ENCODE results near the gene OST4.

Gene OST4

DNA sequence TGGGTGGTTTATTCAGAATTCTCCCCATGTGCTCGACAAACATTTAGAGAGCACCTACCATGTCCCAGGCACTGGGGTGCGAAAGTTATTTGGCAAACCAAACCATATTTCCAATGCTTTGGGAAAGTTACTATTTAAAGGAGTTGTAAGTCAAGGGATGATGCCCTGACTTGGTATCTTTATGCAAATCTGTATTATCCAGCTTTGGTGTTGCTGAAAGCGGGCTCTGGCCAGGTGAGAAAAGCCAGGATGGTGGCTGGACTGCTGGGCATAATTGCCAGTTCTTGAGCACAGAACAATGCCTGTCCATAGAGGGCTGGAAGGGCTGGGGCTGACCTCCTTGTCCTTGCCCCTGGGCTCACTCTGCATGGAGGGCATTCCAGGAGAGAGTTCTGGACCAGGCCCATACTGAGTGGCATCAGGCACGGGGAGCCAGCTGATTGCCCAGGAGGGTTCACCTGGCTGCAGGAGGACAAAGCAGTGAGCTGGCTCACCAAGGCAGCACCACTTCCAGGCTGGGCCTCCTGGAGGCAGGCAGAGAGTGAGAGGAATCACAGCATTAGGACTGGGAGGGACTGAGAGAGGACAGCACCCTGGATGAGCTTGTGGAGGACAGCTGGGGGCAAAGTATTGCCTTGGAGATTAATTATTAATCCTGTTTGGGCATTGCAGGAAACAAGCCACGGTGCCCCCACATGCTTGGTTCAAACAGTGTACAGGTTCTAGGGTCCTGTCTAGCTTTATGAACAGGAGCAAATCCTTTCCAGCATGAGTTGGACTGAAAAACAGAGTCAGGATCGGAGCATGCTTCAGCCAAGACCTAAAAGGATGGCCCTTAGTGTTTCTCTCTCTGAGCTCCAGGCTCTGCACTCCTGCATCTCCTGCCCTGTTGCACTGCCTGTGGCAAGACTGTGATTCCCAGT is 22.2 kb upstream of the OST4 start:
- no peak for DNase-seq (ENCODE audit: low spot score)

DNA sequence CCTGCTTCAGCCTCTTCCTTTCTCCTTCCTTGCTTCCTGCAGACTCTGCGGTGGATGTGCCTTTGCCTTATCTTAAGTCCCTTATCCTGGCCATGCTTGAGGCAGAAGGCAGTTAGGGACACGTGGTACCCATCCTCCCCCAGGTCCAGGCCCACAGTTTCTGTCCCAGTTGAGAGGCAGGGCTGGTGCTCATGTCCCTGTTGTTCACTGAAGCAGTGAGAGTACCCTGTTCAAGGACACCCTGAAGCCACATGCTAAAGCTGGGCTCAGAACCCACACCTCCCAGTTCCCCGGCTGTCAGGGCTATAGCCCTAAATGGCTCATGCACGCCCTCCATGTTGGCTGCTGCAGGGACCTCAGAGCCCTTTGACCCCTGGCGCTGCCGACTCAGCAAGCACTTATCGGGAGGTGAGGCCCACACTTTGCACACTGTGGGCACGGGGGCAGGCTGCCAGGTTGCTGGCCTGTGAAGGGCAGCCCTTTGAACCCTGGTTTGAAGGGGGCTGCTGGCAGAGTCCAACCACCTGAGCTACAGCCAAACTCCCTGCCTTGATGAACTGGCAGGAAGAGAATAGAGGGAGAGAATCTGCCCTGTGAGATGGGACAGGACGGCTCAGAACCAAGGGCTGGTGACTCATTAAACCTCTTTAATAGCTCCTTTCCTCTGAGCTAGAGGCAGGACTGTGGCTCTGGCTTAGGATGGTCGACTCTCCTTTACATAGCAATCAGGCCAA is 21.4 kb upstream of the OST4 start:
- no peak for DNase-seq (ENCODE audit: low spot score)

DNA sequence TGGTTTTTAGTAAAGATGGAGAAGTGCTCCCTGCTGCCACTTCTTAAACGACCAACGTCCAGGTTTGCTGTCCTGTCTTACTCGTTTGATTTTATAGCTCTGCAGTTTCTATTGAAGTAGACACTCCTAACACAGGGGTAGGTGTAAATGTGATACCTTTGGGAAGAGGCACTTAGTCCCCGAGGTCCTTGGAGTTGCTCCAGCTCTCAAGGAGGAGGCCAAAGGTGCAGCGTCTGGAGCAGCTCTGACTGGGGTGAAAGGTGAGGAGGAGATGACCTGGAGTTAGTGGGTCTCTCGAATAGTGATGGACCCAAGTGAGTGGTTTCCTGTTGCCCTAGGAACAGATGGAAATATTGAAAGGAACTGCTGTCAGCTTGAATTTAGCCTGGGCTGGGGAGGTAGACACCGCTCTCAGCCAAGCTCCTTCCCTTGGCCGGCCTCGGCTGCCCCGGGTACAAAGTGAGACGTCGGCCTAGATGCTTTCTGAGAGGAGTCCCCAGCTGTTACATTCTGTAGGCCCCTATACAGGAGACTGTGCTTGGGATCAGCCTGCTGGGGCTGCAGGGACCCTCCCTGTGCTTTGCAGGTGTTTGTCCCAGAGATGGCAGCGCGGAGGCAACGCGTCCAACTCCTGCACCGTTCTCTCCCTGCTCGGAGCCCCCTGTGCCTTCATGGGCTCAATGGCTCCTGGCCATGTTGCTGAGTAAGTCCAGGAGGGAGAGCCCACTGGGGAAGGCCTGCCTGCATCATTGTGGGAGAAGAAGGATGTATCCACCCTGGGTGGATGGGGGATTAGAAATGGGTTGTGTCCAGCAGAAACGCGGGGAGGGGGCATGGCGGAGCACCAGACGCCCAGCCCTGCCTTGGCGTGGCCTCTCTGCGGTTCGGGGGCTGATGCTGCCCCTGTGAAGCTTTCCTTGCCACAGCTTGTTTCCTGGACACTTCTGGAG is 20.6 kb upstream of the OST4 start:
- no peak for DNase-seq (ENCODE audit: low spot score)

DNA sequence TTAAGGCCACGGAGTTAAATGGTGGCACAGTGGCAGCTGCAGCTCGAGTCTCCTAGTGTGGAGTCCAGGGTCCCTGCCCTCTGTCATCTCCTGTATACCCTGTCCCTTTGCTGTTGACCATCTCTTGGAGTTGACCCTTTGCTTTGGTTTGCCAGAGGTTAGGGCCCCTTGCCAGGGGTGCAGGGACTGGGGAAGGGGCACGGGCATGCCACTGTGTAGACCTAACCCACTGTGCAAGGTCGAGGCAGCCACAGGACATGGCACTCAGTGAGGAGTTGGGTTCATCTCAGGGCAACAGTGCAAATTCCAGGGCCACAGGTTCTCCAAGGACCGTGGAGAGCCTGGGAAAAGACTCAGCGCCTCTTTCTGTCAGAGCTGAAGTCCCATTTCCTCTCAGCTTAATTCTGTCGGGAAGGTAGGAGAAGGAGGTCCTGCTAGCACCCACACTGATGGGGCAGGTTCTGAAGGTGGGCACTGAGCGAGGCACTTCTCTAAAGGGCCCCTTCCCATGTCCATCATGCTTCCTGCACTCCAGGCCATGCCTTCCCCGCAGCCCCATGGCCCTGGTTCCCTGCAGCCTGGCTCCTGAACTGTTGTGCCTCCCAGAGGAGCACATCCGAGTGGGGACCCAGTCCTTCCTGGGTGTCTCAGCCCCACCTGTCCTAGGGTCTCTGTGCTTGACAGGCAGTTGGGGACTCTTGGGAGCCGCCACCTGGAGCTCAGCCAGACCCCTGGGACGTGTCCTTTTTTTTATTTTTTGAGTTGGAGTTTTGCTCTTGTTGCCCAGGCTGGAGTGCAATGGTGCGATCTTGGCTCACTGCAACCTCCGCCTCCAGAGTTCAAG is 17.9 kb upstream of the OST4 start:
- DNase-seq (ENCODE audit: low spot score) = no peak

DNA sequence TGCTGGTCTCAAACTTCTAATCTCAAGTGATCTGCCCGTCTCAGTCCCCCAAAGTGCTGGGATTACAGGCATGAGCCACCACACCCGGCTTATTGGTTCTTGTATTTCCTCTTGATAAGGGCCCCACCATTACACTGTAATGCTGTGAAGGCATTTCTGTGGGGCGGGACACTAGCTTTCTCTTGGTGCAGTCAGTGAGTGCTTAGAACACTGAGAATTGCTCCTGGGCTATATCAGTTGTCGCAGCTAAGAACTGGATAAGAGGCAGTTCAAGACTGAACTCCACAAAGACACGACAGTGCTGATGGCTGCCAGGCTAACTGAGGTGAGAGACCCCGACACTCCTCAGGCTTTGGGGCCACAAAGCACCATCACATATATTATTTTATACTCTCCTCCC is 17.2 kb upstream of the OST4 start:
- DNase-seq (ENCODE audit: low spot score) = no peak

DNA sequence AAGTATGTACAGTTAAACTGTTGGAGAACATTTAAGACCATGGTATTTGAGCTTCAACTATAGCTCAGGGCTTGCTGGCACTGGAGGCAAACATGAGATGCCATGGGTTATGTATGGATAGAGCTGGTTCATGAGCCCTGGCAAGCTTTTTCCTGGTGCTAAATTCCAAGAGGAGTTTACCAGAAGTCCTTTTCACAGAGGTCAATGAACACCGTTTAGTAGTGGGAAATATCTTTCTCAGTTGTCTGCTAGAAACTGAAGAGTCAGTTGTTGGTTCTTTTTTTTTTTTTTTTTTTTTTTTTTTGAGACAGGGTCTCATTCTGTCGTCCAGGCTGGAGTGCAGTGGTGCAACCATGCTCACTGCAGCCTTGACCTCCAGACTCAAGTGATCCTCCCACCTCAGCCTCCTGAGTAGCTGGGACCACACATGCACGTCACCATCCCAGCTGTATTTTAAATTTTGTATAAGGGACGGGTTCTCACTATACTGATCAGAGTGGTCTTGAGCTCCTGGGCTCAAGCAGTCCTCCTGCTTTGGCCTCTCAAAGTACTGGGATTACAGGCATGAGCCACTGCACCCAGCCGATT is 16.5 kb upstream of the OST4 start:
- no peak for DNase-seq (ENCODE audit: low spot score)

DNA sequence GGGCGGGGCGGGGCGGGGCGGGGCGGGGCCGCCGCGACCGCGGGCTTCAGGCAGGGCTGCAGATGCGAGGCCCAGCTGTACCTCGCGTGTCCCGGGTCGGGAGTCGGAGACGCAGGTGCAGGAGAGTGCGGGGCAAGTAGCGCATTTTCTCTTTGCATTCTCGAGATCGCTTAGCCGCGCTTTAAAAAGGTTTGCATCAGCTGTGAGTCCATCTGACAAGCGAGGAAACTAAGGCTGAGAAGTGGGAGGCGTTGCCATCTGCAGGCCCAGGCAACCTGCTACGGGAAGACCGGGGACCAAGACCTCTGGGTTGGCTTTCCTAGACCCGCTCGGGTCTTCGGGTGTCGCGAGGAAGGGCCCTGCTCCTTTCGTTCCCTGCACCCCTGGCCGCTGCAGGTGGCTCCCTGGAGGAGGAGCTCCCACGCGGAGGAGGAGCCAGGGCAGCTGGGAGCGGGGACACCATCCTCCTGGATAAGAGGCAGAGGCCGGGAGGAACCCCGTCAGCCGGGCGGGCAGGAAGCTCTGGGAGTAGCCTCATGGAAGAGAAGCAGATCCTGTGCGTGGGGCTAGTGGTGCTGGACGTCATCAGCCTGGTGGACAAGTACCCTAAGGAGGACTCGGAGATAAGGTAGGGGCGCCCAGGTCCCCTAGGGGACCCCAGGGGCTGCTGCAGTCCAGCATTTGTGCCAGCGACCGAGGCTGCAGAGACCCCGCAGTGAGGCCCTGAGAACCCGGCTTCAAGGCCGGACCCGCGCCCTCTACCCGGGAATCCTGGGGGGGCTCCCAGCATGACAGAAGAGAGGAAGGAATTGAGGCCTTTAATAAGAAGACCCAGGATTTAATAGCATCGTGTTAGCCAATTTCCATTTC is 15.5 kb upstream of the OST4 start, which contains the start of gene KHK:
KHK (plus strand) TSS at position 49 of the 870 bp plus-strand sequence; CDS start at position 537, 488 bp downstream.
- peak; percentile 72 for DNase-seq (ENCODE audit: low spot score)

DNA sequence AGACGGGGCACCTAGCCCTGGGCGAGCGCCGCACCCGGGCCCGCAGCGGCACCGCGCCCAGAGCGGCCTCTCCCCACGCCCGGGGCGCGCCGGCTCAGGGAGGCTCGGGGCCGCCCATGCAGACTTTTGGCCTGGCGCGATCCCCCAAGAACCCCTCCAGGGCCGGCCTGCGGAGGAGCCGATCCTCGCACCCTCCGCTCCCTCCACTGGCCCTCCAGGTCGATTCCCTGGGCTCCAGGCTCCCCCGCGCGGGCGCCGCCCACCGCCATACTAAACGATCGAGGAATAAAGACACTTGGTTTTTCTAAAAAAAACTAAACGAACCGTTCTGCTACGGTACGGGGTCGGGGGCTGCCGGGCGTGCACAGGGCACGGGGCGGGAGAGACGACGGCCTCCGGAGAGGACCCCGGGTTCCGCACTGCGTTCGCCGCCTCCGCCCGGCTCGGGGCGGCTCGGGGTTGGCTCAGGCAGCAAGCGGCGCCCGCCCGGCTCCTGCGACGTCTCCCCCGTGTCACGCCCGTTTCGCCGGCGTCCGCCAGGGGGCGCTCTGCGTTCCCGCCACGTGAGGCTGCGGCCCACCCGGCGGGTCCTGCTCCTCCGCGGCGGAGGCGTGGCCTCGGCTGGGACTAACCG is 14.8 kb upstream of the OST4 start:
- DNase-seq (ENCODE audit: low spot score) = peak; percentile 88

DNA sequence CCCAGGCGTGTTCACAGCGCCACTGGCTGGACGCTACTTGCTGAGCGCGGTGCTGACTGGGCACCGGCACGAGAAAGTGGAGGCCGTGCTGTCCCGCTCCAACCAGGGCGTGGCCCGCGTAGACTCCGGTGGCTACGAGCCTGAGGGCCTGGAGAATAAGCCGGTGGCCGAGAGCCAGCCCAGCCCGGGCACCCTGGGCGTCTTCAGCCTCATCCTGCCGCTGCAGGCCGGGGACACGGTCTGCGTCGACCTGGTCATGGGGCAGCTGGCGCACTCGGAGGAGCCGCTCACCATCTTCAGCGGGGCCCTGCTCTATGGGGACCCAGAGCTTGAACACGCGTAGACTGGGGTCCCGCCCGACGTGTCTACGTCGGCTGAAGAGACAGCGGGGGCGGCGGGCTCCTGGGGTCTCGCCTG is 14.2 kb upstream of the OST4 start:
- DNase-seq (ENCODE audit: low spot score) = no peak

DNA sequence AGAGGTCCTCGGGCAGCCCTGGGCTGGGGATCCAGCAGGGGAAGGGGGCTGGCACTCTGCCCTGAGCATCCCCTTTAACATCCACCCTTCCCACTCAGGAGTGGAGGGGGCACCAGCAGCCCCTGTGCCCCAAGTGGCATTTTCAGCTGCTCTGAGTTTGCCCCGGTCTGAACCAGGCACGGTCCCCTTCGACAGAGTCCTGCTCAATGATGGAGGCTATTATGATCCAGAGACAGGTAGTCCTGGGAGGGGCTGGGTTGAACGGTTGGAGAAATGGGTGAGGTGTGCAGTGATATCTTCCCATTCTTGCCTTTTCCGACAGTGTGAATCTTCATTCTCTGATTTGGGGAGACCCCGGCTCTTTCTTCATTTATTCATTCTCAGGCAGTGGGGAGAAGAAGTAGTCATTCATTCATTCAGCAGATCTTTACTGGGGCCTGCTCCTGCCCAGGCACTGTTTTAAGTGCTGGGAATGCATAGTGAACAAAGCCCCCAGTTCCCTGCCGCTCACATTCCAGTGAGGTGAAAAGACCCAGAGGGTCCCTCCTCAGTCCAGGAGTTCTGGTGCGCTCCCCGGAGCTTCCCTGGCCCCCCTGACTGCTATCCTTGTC is 13.7 kb upstream of the OST4 start:
- DNase-seq (ENCODE audit: low spot score) = no peak

DNA sequence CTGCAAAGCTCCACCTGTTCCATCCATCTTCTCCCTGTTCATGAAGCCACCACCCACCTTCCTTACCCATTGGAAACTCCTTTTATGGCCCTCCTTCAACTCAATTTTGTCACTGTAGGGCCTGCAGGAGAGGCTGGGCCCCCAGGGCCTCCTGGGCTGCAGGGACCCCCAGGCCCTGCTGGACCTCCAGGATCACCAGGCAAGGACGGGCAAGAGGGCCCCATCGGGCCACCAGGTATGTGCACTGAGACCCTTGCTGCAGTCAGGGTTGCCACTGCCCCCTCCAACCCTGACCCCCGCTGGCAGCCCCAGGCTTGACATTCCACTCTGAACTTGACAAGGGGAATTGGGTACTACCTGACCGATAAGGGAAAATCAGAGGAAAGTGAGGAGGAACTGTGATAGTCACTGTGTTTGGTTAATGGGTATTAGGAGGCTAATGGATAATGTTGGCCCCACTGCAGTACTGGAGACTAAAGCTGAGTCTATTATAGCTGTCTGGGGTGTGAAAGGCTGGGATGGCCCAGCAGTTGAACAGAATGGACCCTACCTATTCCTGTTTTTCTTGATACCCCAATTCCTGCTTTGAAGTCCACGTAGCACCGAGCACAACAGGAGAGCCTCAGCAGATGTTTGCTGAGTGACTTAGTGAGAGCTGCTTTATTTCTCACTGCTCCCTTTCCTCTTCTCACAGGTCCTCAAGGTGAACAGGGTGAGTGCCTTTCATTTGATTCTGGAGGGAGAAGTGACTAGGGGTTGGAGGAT is 13.0 kb upstream of the OST4 start:
- DNase-seq (ENCODE audit: low spot score) = no peak

DNA sequence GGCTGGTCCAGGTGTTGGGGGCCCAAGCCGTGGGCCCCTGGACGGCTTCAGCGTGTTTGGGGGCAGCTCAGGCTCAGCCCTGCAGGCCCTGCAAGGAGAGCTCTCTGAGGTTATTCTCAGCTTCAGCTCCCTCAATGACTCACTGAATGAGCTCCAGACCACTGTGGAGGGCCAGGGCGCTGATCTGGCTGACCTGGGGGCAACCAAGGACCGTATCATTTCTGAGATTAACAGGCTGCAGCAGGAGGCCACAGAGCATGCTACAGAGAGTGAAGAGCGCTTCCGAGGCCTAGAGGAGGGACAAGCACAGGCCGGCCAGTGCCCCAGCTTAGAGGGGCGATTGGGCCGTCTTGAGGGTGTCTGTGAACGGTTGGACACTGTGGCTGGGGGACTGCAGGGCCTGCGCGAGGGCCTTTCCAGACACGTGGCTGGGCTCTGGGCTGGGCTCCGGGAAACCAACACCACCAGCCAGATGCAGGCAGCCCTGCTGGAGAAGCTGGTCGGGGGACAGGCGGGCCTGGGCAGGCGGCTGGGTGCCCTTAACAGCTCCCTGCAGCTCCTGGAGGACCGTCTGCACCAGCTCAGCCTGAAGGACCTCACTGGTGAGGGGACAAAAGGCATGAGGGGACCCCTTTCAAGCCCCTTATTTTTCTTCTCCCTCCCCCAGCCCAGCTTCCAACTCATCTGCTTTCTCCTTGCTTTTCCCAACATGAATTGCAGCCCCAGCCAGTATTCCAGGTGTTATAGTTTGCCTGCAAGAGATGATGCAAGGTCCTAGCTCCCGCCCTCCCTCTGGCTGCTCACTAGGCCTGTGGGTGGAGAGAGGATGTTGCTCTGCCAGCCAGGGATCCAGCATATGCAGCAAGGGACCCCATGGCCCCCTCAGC is 12.2 kb upstream of the OST4 start:
- no peak for DNase-seq (ENCODE audit: low spot score)

DNA sequence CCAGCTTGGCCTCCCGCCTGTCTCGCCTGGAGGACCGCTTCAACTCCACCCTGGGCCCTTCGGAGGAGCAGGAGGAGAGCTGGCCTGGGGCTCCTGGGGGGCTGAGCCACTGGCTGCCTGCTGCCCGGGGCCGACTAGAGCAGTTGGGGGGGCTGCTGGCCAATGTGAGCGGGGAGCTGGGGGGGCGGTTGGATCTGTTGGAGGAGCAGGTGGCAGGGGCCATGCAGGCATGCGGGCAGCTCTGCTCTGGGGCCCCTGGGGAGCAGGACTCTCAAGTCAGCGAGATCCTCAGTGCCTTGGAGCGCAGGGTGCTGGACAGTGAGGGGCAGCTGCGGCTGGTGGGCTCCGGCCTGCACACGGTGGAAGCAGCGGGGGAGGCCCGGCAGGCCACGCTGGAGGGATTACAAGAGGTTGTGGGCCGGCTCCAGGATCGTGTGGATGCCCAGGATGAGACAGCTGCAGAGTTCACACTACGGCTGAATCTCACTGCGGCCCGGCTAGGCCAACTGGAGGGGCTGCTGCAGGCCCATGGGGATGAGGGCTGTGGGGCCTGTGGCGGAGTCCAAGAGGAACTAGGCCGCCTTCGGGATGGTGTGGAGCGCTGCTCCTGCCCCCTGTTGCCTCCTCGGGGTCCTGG is 11.4 kb upstream of the OST4 start:
- no peak for DNase-seq (ENCODE audit: low spot score)

DNA sequence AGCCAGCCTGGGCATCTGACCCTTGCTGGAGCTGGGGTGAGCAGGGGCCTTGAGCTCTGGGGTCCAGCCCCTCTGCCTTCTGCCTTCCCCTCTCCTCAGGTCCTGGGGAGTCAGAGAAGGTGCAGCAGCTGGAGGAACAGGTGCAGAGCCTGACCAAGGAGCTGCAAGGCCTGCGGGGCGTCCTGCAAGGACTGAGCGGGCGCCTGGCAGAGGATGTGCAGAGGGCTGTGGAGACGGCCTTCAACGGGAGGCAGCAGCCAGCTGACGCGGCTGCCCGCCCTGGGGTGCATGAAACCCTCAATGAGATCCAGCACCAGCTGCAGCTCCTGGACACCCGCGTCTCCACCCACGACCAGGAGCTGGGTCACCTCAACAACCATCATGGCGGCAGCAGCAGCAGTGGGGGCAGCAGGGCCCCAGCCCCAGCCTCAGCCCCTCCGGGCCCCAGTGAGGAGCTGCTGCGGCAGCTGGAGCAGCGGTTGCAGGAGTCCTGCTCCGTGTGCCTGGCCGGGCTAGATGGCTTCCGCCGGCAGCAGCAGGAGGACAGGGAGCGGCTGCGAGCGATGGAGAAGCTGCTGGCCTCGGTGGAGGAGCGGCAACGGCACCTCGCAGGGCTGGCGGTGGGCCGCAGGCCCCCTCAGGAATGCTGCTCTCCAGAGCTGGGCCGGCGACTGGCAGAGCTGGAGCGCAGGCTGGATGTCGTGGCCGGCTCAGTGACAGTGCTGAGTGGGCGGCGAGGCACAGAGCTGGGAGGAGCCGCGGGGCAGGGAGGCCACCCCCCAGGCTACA is 10.7 kb upstream of the OST4 start:
- DNase-seq (ENCODE audit: low spot score) = no peak

DNA sequence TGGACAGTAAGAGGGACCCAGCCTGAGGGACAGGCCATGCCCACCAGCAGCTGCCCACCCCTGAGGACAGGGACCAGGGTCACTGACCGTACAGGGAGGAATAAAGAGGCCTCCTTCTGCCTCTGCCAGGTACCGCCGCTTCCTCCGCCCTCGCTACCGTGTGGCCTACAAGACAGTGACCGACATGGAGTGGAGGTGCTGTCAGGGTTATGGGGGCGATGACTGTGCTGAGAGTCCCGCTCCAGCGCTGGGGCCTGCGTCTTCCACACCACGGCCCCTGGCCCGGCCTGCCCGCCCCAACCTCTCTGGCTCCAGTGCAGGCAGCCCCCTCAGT is 9.1 kb upstream of the OST4 start:
- DNase-seq (ENCODE audit: low spot score) = no peak

DNA sequence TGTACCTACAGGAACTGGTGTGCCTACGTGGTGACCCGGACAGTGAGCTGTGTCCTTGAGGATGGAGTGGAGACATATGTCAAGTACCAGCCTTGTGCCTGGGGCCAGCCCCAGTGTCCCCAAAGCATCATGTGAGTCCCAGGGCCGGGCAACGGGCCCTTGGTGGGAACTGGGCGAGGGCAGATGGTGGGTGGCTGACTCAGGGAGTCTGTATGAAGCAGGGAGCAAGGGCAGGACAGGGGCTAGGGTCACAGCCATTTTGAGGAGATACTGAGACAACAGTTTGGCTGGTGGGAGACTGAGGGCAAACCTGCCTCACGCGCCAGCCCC is 8.7 kb upstream of the OST4 start:
- no peak for DNase-seq (ENCODE audit: low spot score)

Measured in SK-N-DZ (cell line).